KOPT-K1 (cell line): ENCODE measurements around the gene WASHC3.
"Not testable (repeated sequence)": the region's sequence is repeated elsewhere in the genome, so short reads cannot be mapped to it uniquely, and the experiment has no call there.

Experiments used
- H3K27ac ChIP-seq: fragments of 200-600 bp; sonication (generic); 2 replicates; pipeline ENCODE4 v1.5.1; 2016; ENCODE audit warnings: antibody characterized with exemption, mild to moderate bottlenecking, low read depth, low read length; ENCODE audit not compliant: poor library complexity, severe bottlenecking
- H3K36me3 ChIP-seq: fragments of 200-600 bp; sonication (generic); 2 replicates; pipeline ENCODE4 v1.5.1; 2017; ENCODE audit warnings: antibody characterized with exemption, mild to moderate bottlenecking, low read length, moderate library complexity; ENCODE audit not compliant: insufficient read depth
- H3K9me3 ChIP-seq: fragments of 200-600 bp; sonication (generic); 2 replicates; pipeline ENCODE4 v1.5.1; 2017; ENCODE audit warnings: antibody characterized with exemption, low read length, mild to moderate bottlenecking; ENCODE audit not compliant: insufficient read depth, poor library complexity, severe bottlenecking

Gene WASHC3

DNA sequence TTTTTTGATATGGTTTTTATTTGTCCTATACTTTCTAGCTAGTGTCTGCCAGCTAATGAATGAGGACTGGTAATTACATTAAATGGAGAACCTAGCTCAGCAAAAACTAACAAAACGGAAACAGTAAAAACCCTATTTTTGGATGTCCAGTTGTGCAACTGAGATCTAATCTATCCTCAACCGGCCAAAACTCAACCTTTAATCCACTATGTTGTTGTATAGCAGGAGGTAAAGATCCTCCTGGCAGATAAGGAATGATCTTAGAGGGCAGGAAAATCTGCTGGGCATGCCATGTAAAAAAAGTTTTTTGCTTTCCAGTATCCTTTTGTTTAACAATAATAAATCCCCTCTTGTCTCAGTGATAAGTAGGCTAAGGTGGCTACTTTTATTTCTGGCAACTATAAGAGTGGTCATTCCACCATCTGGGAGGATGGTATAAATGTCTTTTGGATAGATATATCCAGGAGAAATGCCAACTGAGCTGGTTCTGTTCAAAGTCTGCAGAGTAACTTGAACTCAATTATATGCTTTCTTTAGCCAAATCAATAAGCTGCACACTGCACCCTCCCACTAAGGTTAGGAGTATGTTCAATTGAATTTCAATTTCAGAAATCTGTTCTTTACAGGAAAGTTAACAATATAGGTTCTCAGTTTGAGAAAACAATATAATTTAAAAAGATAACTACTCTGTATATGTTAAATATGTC, 40.1 kb downstream of the WASHC3 start:
- Histone ChIP-seq H3K27ac (no peak overlapping the region), H3K36me3 (peaks cover 16% of the 10 kb centered on the region), H3K9me3 (no peaks in the 10 kb centered on the region)

DNA sequence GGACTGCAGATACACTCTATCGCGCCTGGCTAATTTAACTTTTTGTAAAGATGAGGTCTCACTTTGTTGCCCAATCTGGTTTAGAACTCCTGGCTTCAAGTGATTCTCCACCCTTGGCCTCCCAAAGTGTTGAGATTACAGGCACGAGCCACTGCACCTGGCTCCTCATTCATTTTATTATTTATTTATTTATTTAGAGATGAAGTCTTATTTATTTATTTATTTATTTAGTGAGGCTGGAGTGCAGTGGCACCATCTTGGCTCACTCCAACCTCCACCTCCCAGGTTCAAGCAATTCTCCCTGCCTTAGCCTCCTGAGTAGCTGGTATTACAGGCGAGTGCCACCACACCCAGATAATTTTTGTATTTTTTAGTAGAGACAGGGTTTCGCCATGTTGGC, 43.2 kb downstream of the WASHC3 start:
- not testable (repeated sequence) for H3K9me3 ChIP-seq, H3K27ac ChIP-seq, H3K36me3 ChIP-seq

DNA sequence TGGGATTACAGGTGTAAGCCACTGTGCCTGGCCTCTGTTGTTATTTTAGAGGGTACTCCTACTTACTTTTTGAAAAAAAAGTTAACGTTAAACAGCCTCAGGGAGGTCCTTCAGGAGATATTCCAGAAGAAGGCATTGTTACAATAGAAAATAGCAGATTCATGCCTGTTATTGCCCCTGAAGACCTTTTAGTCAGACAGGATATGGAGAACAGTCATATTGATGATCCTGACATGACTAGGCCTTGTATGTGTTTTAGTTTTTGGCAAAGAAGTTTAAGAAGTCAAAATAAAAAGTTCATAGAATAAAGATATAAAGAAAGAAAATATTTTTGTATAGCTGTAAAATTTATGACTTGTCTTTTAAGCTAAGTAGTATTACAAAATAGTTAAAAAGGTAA, 45.3 kb downstream of the WASHC3 start:
- Histone ChIP-seq H3K9me3 (no peaks in the 10 kb centered on the region), H3K36me3 (no peaks in the 10 kb centered on the region), H3K27ac (no peak overlapping the region)

DNA sequence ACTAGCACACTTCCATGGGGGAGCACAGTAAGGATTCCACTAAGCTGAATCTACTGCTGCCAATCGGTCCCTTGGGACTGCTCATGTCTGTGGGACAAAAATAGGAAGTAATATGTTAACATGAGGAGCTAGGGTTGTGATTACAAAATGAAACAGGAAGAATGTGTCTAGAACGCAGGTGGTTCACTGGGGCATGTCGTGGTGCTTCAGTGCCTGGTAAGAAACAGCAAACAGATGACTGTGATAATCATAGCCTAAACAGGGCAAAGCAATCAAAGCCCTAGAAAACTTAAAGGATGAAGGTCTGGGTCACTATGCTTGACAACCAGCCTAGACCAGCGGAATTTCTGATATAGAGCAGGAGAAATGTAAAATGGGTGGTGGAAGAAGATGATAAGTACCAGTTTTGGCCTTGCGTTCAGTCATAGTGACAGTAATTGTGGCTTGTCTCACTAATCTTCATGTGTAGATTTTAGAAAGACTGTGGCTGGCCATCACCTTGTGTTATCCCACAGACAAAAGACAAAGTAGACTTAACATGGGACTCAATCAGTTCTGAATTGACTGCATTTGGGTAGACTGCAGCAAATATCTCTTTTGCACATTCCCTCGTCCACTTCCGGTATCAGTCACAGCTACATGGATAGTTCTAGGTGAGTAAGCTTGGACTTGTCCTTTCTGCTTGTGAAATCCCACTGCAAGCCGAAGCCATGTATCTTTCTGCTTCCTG, 51.4 kb downstream of the WASHC3 start:
- no peaks in the 10 kb centered on the region for H3K9me3 ChIP-seq
- no peak overlapping the region for H3K27ac ChIP-seq
- H3K36me3 ChIP-seq = no peaks in the 10 kb centered on the region

DNA sequence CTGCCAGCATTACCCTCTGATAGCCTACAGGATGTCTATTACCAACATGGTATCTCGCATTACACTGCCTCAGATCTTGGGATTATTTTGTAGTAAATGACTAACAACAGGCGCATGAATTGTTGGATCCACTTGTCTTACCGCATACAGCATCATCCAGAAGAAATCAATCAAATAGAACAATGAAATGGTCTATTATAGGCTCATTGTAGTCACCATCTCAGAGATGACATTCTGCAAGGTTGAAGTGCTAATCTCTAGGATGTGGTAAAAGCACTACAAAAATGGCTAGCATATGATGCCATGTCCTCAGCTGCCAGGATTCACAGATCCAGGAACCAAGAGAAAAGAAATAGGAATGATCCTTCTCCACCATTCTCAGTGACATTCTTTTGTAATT, 52.0 kb downstream of the WASHC3 start:
- H3K27ac ChIP-seq = no peak overlapping the region
- no peaks in the 10 kb centered on the region for H3K9me3 ChIP-seq
- no peaks in the 10 kb centered on the region for H3K36me3 ChIP-seq

DNA sequence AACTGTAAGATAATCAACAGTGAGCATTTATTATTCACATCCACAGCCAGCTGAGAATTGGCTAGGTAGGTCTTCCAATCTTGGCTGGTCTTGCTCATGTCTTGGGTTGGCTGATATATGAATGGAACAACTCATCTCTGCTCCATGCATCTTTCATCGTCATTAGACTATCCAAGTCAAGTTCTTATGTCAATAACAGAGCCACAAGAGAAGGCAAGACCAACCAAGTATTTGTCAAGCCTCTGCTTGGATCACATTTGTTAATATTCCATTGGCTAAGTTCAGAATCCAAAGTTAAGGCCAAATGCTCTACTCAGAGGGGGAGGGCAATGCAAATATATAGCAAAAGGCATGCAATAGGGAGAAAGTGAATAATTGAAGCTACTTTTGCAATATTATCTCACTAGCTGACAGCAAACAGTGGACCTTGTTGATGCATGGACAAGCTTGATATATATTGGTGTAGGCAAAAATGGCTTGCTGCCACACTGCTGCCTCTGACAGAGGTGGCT, 53.1 kb downstream of the WASHC3 start:
- Histone ChIP-seq H3K27ac (no peak overlapping the region), H3K36me3 (no peaks in the 10 kb centered on the region), H3K9me3 (no peaks in the 10 kb centered on the region)

DNA sequence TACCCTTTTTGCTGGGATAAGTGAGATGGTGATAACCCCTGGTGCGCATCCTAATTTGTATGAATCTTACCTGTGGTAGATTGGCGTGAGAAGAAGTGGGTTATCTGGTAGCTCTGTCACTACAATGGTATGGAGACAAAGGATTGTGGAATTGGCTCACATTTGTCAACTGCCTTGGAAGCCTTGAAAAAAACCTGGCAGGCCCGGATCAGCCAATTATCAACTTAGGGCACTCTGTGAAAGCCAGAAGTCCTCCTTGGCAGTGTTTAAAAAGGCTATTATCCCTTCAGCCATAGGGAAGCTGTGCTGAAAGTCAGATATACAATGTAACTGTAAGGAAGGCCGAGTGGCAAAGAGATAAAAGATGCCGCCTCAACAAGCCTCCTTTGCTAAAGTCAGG, 56.5 kb downstream of the WASHC3 start:
- H3K9me3 ChIP-seq = no peaks in the 10 kb centered on the region
- no peaks in the 10 kb centered on the region for H3K36me3 ChIP-seq

DNA sequence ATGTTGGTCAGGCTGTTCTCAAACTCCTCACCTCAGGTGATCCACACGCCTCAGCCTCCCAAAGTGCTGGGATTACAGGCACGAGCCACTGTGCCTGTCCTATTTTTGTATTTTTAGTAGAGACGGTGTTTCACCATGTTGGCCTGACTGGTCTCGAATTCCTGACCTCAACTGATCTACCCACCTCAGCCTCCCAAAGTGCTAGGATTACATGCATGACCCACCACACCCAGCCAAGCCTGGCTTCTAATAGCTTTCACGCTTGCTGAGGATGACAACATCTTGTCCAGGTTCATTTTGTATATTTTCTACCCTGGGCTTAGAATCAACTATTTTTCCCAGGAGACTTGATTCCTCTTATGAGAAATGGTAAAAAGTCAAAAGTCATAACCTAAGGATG, 64.7 kb downstream of the WASHC3 start:
- H3K9me3 ChIP-seq = no peaks in the 10 kb centered on the region
- H3K36me3 ChIP-seq = no peaks in the 10 kb centered on the region
- no peak overlapping the region for H3K27ac ChIP-seq

More for the DNA sequence above, 56.5 kb downstream of the WASHC3 start:
- H3K27ac ChIP-seq = no peak overlapping the region

DNA sequence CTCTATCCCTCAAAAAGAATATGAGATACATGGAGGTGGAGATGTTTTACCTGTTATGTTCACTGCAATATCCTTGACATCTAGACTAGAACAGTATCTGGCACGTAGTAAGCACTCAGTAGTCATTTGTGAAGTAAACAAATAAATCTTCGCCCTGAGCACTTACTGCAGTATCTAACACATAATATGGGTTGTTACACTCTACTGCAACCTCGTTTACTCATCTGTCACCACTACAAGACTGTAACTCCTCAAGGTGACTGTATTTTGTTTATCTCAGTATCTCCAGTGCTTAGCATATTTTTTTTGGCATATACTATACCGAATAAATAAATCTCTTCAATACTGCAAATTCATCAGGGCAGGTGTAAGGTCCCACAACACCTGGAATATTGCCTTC, 66.1 kb downstream of the WASHC3 start:
- no peak overlapping the region for H3K27ac ChIP-seq
- no peaks in the 10 kb centered on the region for H3K36me3 ChIP-seq
- H3K9me3 ChIP-seq = no peaks in the 10 kb centered on the region

DNA sequence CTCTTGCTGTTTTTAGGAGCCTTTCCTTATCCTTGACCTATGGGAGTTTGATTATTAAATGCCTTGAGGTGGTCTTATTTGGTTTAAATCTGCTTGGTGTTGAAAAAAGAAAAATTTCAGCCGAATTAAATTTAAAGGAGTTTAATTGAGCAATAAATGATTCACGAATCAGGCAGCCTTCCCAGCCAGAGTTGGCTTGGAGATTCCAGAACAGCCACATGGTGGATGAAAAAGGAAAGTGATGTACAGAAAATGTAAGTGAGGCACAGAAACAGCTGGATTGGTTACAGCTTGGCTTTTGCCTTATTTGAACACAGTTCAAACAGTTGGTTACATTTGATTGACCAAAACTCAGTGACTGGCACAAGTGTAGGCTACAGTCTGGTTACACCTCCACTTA, 69.7 kb downstream of the WASHC3 start:
- Histone ChIP-seq H3K27ac (no peak overlapping the region), H3K36me3 (no peaks in the 10 kb centered on the region), H3K9me3 (no peaks in the 10 kb centered on the region)

DNA sequence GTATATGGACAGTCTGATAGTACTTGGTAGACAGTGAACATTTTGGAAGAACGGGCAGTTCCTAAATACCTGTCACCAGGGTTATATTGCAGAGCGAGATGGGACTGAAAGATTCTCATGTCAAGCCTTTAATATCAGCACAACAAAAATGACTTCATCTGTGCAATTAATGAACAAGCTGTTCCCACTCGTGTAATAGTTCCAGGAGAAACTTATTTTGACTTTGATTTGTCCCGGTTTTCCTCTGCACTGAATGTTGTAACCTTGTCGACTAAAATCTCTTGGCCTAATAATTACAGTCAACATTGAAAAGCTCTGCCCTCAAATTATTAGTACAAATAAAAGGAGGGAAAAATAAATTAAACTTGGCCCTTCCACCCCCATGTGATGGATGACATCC, 79.5 kb downstream of the WASHC3 start:
- Histone ChIP-seq H3K36me3 (no peaks in the 10 kb centered on the region), H3K27ac (no peak overlapping the region), H3K9me3 (no peaks in the 10 kb centered on the region)

DNA sequence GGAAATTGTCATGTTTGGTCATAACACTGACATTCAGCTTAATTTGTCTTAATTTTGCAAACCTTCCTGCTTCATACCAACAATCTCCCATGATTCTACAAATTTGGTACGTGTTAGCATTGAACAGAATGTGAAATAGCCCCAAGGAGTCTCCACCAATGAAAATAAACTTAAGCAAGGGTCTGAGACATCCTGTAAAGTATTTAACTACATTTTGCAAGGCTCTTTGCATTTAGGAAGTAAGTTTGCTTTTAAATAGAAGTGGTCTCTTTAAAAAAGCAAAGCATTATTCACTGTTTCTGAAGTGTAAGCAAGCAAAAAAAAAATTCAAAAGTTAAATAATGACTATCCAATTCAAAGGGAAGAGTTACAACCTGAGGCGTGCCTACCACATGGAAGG, 79.9 kb downstream of the WASHC3 start:
- Histone ChIP-seq H3K36me3 (no peaks in the 10 kb centered on the region), H3K9me3 (no peaks in the 10 kb centered on the region), H3K27ac (no peak overlapping the region)

DNA sequence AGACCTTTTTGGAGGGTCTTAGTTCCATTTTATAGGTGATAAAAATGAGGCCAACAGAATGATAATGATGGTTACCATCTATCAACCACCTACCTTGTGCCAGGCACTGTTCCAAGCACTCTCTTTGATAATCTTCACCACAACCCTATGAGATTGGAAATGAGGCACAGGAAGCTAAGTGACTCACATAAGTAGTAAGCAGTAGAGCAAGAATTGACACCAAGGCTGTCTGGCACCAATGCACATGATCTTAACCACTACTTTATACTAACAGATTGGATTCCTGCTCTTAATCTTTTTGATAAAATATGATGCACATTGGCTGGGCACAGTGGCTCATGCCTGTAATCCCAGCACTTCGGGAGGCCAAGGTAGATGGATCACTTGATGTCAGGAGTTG, 93.0 kb downstream of the WASHC3 start:
- Histone ChIP-seq H3K9me3 (no peaks in the 10 kb centered on the region), H3K36me3 (no peaks in the 10 kb centered on the region), H3K27ac (no peak overlapping the region)

DNA sequence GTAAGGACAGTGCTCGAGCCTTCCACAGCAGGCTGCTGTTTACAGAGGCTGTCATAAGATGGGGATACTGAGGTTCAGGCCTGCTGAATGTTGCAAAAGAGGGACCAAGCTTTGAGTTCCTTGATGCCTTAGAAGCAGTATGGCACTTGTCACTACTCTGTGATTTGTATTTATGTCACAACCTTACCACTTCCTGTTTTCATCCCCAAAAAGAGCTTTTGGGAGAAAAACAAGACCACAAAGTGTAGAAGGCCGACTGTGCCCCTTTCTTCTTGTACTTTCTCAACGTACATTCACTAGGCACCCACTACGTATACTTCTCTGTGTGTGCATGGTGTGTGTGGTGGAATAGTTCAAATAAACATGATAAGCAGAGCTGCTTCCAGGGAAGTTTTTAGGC, 94.3 kb downstream of the WASHC3 start:
- H3K36me3 ChIP-seq = no peaks in the 10 kb centered on the region
- no peaks in the 10 kb centered on the region for H3K9me3 ChIP-seq
- no peak overlapping the region for H3K27ac ChIP-seq

DNA sequence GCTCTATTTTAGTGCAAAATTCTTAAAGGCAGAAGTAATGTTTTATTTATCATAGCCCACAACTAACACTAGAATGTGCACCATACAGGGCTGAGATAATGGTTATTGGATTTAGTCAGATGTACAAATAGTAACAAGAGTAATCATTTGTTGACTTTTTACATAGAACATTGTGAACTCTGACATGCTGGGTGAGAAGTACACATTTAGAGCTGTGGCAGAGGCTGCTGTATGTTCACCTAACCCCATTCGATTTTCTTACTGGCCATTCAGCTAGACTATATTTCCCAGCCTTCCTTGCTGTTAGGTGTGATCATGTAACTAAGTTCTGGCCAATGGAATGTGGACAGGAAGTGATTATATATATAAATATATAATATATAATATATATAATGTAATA, 95.3 kb downstream of the WASHC3 start:
- Histone ChIP-seq H3K36me3 (no peaks in the 10 kb centered on the region), H3K9me3 (no peaks in the 10 kb centered on the region), H3K27ac (no peak overlapping the region)

DNA sequence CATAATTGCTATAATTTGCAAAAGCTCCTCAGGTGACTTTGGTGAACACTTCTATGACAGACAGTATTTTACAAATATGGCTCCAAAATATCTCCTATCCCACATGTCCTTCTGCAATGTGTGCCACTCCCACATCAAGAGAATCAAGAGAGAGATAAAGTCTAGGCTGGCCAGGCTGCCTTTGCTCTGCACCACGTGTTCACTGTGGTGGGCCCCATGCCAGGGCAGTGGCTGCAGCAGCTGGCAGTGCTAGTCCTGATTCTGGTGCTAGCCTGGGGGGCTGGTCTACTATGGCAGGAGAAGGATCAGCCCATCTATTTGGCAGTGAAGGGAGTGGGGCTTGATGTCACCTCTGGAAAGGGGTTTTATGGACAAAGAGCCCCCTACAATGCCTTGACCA, 98.1 kb downstream of the WASHC3 start:
- no peaks in the 10 kb centered on the region for H3K36me3 ChIP-seq
- H3K9me3 ChIP-seq = peaks cover 9% of the 10 kb centered on the region

More for the DNA sequence above, 98.1 kb downstream of the WASHC3 start:
- no peak overlapping the region for H3K27ac ChIP-seq
